HepG2 (cell line): Measurements from ENCODE around the gene MORN5. TPM values are rescaled to one million over a fixed set of nuclear protein-coding genes. Genes with fewer than 3 reads are reported as not detected.

ENCODE experiments used
- BORCS8-MEF2B ChIP-seq: sonication (generic); formaldehyde crosslinking; IDR thresholded peaks from 2 replicates; pipeline ENCODE4 v1.8.0; 2022; ENCODE audit warnings: mild to moderate bottlenecking, missing genetic modification reagents
- ISL2 ChIP-seq: sonication (generic); formaldehyde crosslinking; IDR thresholded peaks from 2 replicates; pipeline ENCODE4 v1.5.0; 2020; ENCODE audit warnings: missing genetic modification reagents
- NFKB2 ChIP-seq: sonication (generic); formaldehyde crosslinking; IDR thresholded peaks from 2 replicates; pipeline ENCODE4 v1.4.0; 2020; ENCODE audit warnings: missing genetic modification reagents, borderline replicate concordance
- PCBP1 ChIP-seq: fragments of 200-400 bp; formaldehyde crosslinking; IDR thresholded peaks from 2 replicates; pipeline ENCODE4 v1.6.1; 2017; ENCODE audit warnings: mild to moderate bottlenecking, low read depth, low read length, borderline replicate concordance
- ZFX ChIP-seq: sonication (generic); formaldehyde crosslinking; IDR thresholded peaks from 2 replicates; pipeline ENCODE4 v1.4.0; 2020; ENCODE audit warnings: mild to moderate bottlenecking, low read depth, missing genetic modification reagents, moderate library complexity
- ZNF253 ChIP-seq: sonication (generic); formaldehyde crosslinking; IDR thresholded peaks from 2 replicates; pipeline ENCODE4 v1.8.0; 2022; ENCODE audit warnings: mild to moderate bottlenecking, missing genetic modification reagents, borderline replicate concordance
- ZNF326 ChIP-seq: sonication (generic); formaldehyde crosslinking; IDR thresholded peaks from 2 replicates; pipeline ENCODE4 v1.4.0; 2020; ENCODE audit warnings: missing genetic modification reagents, borderline replicate concordance
- polyA plus RNA-seq, 8 experiments: library from polyadenylated mRNA; depleted of rRNA in 3 of 8; stranded (reverse) in 7 of 8; unstranded in 1 of 8; fragments of >200 nt; fragmentation: Illumina TruSeq in 4 of 8; extraction: Trizol in 4 of 8; gene quantifications; 2 replicates each; pipeline versions ENCODE4 v1.2.1 to v1.2.3, GENCODE V29; 2011 to 2016; ENCODE audit warnings: low read depth in 4 of 8, missing spikeins in 1 of 8, mixed read lengths in 1 of 8; ENCODE audit not compliant: insufficient read depth in 1 of 8
- total RNA-seq, 5 experiments: library from RNA; depleted of rRNA; stranded (reverse); fragments of >200 nt; fragmentation: Illumina TruSeq; extraction: Trizol; gene quantifications; 2 replicates each; pipeline ENCODE4 v1.2.3, GENCODE V29; 2016; ENCODE audit warnings: low read depth in 1 of 5
- TF ChIP-seq, protein P1 (sequence below): sonication (generic); formaldehyde crosslinking; IDR thresholded peaks from 2 replicates; pipeline ENCODE4 v1.4.0; 2020; ENCODE audit warnings: low read depth, mild to moderate bottlenecking, missing genetic modification reagents
- TF ChIP-seq, protein P2 (sequence below): sonication (generic); formaldehyde crosslinking; IDR thresholded peaks from 2 replicates; pipeline ENCODE4 v1.4.0; 2020; ENCODE audit warnings: missing genetic modification reagents
- TF ChIP-seq, protein P3 (sequence below): IDR thresholded peaks from 2 replicates; pipeline ENCODE4 v1.6.1; 2018; ENCODE audit warnings: missing genetic modification reagents
- TF ChIP-seq, protein P4 (sequence below): sonication (generic); formaldehyde crosslinking; IDR thresholded peaks from 2 replicates; pipeline ENCODE4 v1.4.0; 2020; ENCODE audit warnings: mild to moderate bottlenecking, missing genetic modification reagents
- TF ChIP-seq, protein P5 (sequence below): IDR thresholded peaks from 2 replicates; pipeline ENCODE4 v1.6.1; 2016; ENCODE audit warnings: low read depth
- TF ChIP-seq, protein P6 (sequence below): sonication (generic); formaldehyde crosslinking; IDR thresholded peaks from 2 replicates; pipeline ENCODE4 v1.9.0; 2021; ENCODE audit warnings: missing genetic modification reagents, mild to moderate bottlenecking, borderline replicate concordance
- TF ChIP-seq, protein P7 (sequence below): sonication (generic); formaldehyde crosslinking; IDR thresholded peaks from 2 replicates; pipeline ENCODE4 v1.8.0; 2023; ENCODE audit warnings: mild to moderate bottlenecking, missing genetic modification reagents
- TF ChIP-seq, protein P8 (sequence below): sonication (generic); formaldehyde crosslinking; IDR thresholded peaks from 2 replicates; pipeline ENCODE4 v1.4.0; 2020; ENCODE audit warnings: missing genetic modification reagents

The MORN5 gene
- total and polyA plus RNA-seq, 2 of the 13 experiments (the other 11 are each of a cell fraction or from before 2014, with no cell fraction given), result not detected

DNA sequence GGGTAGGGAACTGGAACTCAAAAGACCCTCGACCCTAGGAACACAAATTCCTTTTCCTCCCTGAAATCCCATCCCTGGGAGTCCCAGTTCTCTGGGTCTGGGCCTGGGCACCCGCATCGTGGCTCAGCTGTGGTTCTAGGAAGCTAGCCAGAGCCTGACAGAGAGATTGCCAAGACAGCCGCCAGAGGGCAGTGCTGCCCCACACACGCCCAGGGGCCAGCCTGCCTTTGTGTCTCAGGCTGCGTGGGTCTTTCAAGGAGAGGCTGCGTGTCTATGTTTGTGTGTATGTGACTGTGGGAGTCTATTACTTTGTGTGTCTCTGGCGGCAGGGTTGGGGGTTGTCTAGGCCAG is 34.6 kb upstream of the MORN5 start (continued):
- TF ChIP-seq, protein P1, sequence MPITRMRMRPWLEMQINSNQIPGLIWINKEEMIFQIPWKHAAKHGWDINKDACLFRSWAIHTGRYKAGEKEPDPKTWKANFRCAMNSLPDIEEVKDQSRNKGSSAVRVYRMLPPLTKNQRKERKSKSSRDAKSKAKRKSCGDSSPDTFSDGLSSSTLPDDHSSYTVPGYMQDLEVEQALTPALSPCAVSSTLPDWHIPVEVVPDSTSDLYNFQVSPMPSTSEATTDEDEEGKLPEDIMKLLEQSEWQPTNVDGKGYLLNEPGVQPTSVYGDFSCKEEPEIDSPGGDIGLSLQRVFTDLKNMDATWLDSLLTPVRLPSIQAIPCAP, result no peak
- TF ChIP-seq NFKB2, result 0 out of 2 replicates have a peak, but pooled peaks have one; percentile 10
- peak; percentile 3; the same call in 1 of the 2 replicates for TF ChIP-seq ZFX (CRISPR knock-in tag)
- TF ChIP-seq, protein P2, sequence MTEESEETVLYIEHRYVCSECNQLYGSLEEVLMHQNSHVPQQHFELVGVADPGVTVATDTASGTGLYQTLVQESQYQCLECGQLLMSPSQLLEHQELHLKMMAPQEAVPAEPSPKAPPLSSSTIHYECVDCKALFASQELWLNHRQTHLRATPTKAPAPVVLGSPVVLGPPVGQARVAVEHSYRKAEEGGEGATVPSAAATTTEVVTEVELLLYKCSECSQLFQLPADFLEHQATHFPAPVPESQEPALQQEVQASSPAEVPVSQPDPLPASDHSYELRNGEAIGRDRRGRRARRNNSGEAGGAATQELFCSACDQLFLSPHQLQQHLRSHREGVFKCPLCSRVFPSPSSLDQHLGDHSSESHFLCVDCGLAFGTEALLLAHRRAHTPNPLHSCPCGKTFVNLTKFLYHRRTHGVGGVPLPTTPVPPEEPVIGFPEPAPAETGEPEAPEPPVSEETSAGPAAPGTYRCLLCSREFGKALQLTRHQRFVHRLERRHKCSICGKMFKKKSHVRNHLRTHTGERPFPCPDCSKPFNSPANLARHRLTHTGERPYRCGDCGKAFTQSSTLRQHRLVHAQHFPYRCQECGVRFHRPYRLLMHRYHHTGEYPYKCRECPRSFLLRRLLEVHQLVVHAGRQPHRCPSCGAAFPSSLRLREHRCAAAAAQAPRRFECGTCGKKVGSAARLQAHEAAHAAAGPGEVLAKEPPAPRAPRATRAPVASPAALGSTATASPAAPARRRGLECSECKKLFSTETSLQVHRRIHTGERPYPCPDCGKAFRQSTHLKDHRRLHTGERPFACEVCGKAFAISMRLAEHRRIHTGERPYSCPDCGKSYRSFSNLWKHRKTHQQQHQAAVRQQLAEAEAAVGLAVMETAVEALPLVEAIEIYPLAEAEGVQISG (CRISPR knock-in tag), result no peak
- 0 out of 2 replicates have a peak, but pooled peaks have one; percentile 26 for TF ChIP-seq ISL2 (CRISPR knock-in tag)
- TF ChIP-seq BORCS8-MEF2B, result 0 out of 2 replicates have a peak, but pooled peaks have one; percentile 44
- TF ChIP-seq, protein P3, sequence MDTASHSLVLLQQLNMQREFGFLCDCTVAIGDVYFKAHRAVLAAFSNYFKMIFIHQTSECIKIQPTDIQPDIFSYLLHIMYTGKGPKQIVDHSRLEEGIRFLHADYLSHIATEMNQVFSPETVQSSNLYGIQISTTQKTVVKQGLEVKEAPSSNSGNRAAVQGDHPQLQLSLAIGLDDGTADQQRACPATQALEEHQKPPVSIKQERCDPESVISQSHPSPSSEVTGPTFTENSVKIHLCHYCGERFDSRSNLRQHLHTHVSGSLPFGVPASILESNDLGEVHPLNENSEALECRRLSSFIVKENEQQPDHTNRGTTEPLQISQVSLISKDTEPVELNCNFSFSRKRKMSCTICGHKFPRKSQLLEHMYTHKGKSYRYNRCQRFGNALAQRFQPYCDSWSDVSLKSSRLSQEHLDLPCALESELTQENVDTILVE (CRISPR knock-in tag), result no peak
- no peak for TF ChIP-seq ZNF326 (CRISPR knock-in tag)
- TF ChIP-seq, protein P4, sequence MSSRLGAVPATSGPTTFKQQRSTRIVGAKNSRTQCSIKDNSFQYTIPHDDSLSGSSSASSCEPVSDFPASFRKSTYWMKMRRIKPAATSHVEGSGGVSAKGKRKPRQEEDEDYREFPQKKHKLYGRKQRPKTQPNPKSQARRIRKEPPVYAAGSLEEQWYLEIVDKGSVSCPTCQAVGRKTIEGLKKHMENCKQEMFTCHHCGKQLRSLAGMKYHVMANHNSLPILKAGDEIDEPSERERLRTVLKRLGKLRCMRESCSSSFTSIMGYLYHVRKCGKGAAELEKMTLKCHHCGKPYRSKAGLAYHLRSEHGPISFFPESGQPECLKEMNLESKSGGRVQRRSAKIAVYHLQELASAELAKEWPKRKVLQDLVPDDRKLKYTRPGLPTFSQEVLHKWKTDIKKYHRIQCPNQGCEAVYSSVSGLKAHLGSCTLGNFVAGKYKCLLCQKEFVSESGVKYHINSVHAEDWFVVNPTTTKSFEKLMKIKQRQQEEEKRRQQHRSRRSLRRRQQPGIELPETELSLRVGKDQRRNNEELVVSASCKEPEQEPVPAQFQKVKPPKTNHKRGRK, result no peak
- TF ChIP-seq, protein P5, sequence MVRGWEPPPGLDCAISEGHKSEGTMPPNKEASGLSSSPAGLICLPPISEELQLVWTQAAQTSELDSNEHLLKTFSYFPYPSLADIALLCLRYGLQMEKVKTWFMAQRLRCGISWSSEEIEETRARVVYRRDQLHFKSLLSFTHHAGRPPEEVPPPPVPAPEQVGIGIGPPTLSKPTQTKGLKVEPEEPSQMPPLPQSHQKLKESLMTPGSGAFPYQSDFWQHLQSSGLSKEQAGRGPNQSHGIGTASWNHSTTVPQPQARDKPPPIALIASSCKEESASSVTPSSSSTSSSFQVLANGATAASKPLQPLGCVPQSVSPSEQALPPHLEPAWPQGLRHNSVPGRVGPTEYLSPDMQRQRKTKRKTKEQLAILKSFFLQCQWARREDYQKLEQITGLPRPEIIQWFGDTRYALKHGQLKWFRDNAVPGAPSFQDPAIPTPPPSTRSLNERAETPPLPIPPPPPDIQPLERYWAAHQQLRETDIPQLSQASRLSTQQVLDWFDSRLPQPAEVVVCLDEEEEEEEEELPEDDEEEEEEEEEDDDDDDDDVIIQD (CRISPR knock-in tag), result no peak
- TF ChIP-seq, protein P6, sequence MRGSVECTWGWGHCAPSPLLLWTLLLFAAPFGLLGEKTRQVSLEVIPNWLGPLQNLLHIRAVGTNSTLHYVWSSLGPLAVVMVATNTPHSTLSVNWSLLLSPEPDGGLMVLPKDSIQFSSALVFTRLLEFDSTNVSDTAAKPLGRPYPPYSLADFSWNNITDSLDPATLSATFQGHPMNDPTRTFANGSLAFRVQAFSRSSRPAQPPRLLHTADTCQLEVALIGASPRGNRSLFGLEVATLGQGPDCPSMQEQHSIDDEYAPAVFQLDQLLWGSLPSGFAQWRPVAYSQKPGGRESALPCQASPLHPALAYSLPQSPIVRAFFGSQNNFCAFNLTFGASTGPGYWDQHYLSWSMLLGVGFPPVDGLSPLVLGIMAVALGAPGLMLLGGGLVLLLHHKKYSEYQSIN (CRISPR knock-in tag), result no peak
- TF ChIP-seq, protein P7, sequence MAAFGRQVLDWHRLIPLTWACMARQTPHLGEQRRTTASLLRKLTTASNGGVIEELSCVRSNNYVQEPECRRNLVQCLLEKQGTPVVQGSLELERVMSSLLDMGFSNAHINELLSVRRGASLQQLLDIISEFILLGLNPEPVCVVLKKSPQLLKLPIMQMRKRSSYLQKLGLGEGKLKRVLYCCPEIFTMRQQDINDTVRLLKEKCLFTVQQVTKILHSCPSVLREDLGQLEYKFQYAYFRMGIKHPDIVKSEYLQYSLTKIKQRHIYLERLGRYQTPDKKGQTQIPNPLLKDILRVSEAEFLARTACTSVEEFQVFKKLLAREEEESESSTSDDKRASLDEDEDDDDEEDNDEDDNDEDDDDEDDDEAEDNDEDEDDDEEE, result 0 out of 2 replicates have a peak, but pooled peaks have one; percentile 36
- no peak for TF ChIP-seq PCBP1
- TF ChIP-seq, protein P8, sequence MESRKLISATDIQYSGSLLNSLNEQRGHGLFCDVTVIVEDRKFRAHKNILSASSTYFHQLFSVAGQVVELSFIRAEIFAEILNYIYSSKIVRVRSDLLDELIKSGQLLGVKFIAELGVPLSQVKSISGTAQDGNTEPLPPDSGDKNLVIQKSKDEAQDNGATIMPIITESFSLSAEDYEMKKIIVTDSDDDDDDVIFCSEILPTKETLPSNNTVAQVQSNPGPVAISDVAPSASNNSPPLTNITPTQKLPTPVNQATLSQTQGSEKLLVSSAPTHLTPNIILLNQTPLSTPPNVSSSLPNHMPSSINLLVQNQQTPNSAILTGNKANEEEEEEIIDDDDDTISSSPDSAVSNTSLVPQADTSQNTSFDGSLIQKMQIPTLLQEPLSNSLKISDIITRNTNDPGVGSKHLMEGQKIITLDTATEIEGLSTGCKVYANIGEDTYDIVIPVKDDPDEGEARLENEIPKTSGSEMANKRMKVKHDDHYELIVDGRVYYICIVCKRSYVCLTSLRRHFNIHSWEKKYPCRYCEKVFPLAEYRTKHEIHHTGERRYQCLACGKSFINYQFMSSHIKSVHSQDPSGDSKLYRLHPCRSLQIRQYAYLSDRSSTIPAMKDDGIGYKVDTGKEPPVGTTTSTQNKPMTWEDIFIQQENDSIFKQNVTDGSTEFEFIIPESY (CRISPR knock-in tag), result no peak
- no peak for TF ChIP-seq ZNF253 (CRISPR knock-in tag)
